Loucy (cell line): ENCODE results near the gene KIF16B.

ENCODE experiments used
- CTCF ChIP-seq: fragments of 200-600 bp; sonication (generic); conservative IDR thresholded peaks from 2 replicates; pipeline ENCODE4 v1.5.1; 2014; ENCODE audit warnings: mild to moderate bottlenecking, antibody characterized with exemption, low read length
- EZH2phosphoT487 ChIP-seq: fragments of 200-600 bp; IDR thresholded peaks from 2 replicates; pipeline ENCODE4 v1.6.1; 2018; ENCODE audit warnings: antibody characterized with exemption, mild to moderate bottlenecking, moderate library complexity, borderline replicate concordance

GRCh38 chr20:16608277-16608650, 35.0 kb upstream of the KIF16B start:
- TF ChIP-seq CTCF (no peak), EZH2phosphoT487 (no peak)
